ENCODE measurements around the gene DLG2.

Gene DLG2

GRCh38 chr11:83723999-83724398 is 1903.1 kb downstream of the DLG2 start:
- no peak for DNase-seq

GRCh38 chr11:83722392-83723119 is 1904.6 kb downstream of the DLG2 start:
- no peak for DNase-seq

GRCh38 chr11:83721263-83721662 is 1905.9 kb downstream of the DLG2 start:
- no peak for DNase-seq

GRCh38 chr11:83720675-83721074 is 1906.5 kb downstream of the DLG2 start:
- no peak for DNase-seq

- no peak for DNase-seq
Observed at GRCh38 chr11:83717537-83717936, 1909.6 kb downstream of the DLG2 start.

- DNase-seq: no peak
Observed at GRCh38 chr11:83715927-83716535, 1911.1 kb downstream of the DLG2 start.

GRCh38 chr11:83713708-83714107 is 1913.4 kb downstream of the DLG2 start:
- DNase-seq: no peak

- no peak for DNase-seq
Observed at GRCh38 chr11:83711106-83711527, 1916.0 kb downstream of the DLG2 start.

- no peak for DNase-seq
Observed at GRCh38 chr11:83709434-83709833, 1917.7 kb downstream of the DLG2 start.

GRCh38 chr11:83706566-83706965 is 1920.6 kb downstream of the DLG2 start:
- DNase-seq: no peak

- DNase-seq: no peak
Observed at GRCh38 chr11:83702796-83703195, 1924.3 kb downstream of the DLG2 start.

- no peak for DNase-seq
Observed at GRCh38 chr11:83697518-83697917, 1929.6 kb downstream of the DLG2 start.

- no peak for DNase-seq
Observed at GRCh38 chr11:83695046-83695445, 1932.1 kb downstream of the DLG2 start.

- no peak for DNase-seq
Observed at GRCh38 chr11:83694191-83694910, 1932.8 kb downstream of the DLG2 start.

GRCh38 chr11:83693306-83693992 is 1933.7 kb downstream of the DLG2 start:
- DNase-seq: no peak

GRCh38 chr11:83692675-83693074 is 1934.5 kb downstream of the DLG2 start:
- DNase-seq: no peak

- DNase-seq: no peak
Observed at GRCh38 chr11:83691451-83691950, 1935.6 kb downstream of the DLG2 start.

GRCh38 chr11:83689144-83689780 is 1937.9 kb downstream of the DLG2 start:
- DNase-seq: no peak

- DNase-seq: no peak
Observed at GRCh38 chr11:83687787-83688186, 1939.4 kb downstream of the DLG2 start.

GRCh38 chr11:83685730-83686129 is 1941.4 kb downstream of the DLG2 start:
- no peak for DNase-seq

- DNase-seq: no peak
Observed at GRCh38 chr11:83684071-83684470, 1943.1 kb downstream of the DLG2 start.

GRCh38 chr11:83682611-83682973 is 1944.6 kb downstream of the DLG2 start:
- DNase-seq: no peak
